WTC11 (cell line): ENCODE measurements around the gene NEBL. TPM values are rescaled to one million over a fixed set of nuclear protein-coding genes. Genes with fewer than 3 reads are reported as not detected.

Source experiments
- ATAC-seq: fragments of 200-7000 bp; cut with Tn5 transposase; 2 replicates; pipeline ENCODE4 v1.10.0; 2021; ENCODE audit warnings: mild to moderate bottlenecking, moderate library complexity
- CTCF ChIA-PET: fragments of 300-600 bp; sonication (Branson Sonifier 250); formaldehyde crosslinking; loops from one replicate; lab custom pipeline; 2021; ENCODE audit warnings: antibody characterized with exemption; lab: Charles Lee
- POLR2A ChIA-PET: fragments of 350-600 bp; sonication (Branson Sonifier 250); formaldehyde crosslinking; loops from one replicate; lab custom pipeline; 2021; ENCODE audit warnings: antibody characterized with exemption; lab: Charles Lee
- DNase-seq: peaks from one replicate; pipeline ENCODE4 v3.0.0; 2021; ENCODE audit warnings: low spot score
- H3K27ac Mint-ChIP-seq: 2 replicates; pipeline ENCODE4 v1.8.0; 2021; ENCODE audit warnings: mixed read lengths
- H3K27me3 Mint-ChIP-seq: 2 replicates; pipeline ENCODE4 v1.8.0; 2021; ENCODE audit warnings: low read depth, mild to moderate bottlenecking, moderate library complexity, mixed read lengths
- H3K36me3 Mint-ChIP-seq: 2 replicates; pipeline ENCODE4 v1.8.0; 2021; ENCODE audit warnings: mixed read lengths
- H3K4me1 Mint-ChIP-seq: 2 replicates; pipeline ENCODE4 v1.8.0; 2022; ENCODE audit warnings: mixed read lengths
- H3K4me3 Mint-ChIP-seq: 2 replicates; pipeline ENCODE4 v1.8.0; 2021; ENCODE audit warnings: mild to moderate bottlenecking, moderate library complexity, mixed read lengths
- H3K9me3 Mint-ChIP-seq: 2 replicates; pipeline ENCODE4 v1.8.0; 2021; ENCODE audit warnings: mixed read lengths
- ATF6 ChIP-seq: sonication (generic); formaldehyde crosslinking; IDR thresholded peaks from 2 replicates; pipeline ENCODE4 v1.8.1; 2023; ENCODE audit warnings: mild to moderate bottlenecking, missing genetic modification reagents
- CREB1 ChIP-seq: sonication (generic); formaldehyde crosslinking; IDR thresholded peaks from 2 replicates; pipeline ENCODE4 v1.8.0; 2023; ENCODE audit warnings: mild to moderate bottlenecking, missing genetic modification reagents
- CTCF ChIP-seq: fragments of 200-600 bp; IDR thresholded peaks from 2 replicates; pipeline ENCODE4 v1.8.0; 2022; ENCODE audit warnings: antibody characterized with exemption
- EMX1 ChIP-seq: fragments of 250-450 bp; sonication (Bioruptor Pico); IDR thresholded peaks from 2 replicates; pipeline ENCODE4 v1.8.0; 2021; ENCODE audit warnings: mild to moderate bottlenecking
- ETV6 ChIP-seq: sonication (generic); formaldehyde crosslinking; IDR thresholded peaks from 2 replicates; pipeline ENCODE4 v1.8.1; 2022; ENCODE audit warnings: mild to moderate bottlenecking, missing genetic modification reagents
- GABPB1 ChIP-seq: sonication (generic); formaldehyde crosslinking; IDR thresholded peaks from 2 replicates; pipeline ENCODE4 v1.8.1; 2023; ENCODE audit warnings: mild to moderate bottlenecking, missing genetic modification reagents
- IRF1 ChIP-seq: sonication (generic); formaldehyde crosslinking; IDR thresholded peaks from 2 replicates; pipeline ENCODE4 v1.8.0; 2023; ENCODE audit warnings: missing genetic modification reagents
- KAT7 ChIP-seq: sonication (generic); formaldehyde crosslinking; IDR thresholded peaks from 2 replicates; pipeline ENCODE4 v1.8.1; 2023; ENCODE audit warnings: missing genetic modification reagents, mild to moderate bottlenecking, borderline replicate concordance
- PRRX2 ChIP-seq: fragments of 250-450 bp; sonication (Bioruptor Pico); IDR thresholded peaks from 2 replicates; pipeline ENCODE4 v1.8.0; 2021; ENCODE audit warnings: mild to moderate bottlenecking
- ZNF317 ChIP-seq: sonication (generic); formaldehyde crosslinking; IDR thresholded peaks from 2 replicates; pipeline ENCODE4 v1.8.1; 2023; ENCODE audit warnings: low read depth, mild to moderate bottlenecking, moderate library complexity, missing genetic modification reagents, borderline replicate concordance
- ZNF416 ChIP-seq: fragments of 250-450 bp; sonication (Bioruptor Pico); IDR thresholded peaks from 2 replicates; pipeline ENCODE4 v1.9.0; 2021; ENCODE audit warnings: mild to moderate bottlenecking, inconsistent platforms
- ZSCAN18 ChIP-seq: fragments of 250-450 bp; sonication (Bioruptor Pico); IDR thresholded peaks from 2 replicates; pipeline ENCODE4 v2.1.2; 2022; ENCODE audit warnings: mild to moderate bottlenecking, moderate library complexity
- total RNA-seq: library from RNA; stranded (reverse); gene quantifications from 3 replicates; pipeline ENCODE4 v1.2.3, GENCODE V29; 2021
- TF ChIP-seq, protein P1 (sequence below): sonication (generic); formaldehyde crosslinking; IDR thresholded peaks from 2 replicates; pipeline ENCODE4 v1.8.0; 2022; ENCODE audit warnings: mild to moderate bottlenecking, missing genetic modification reagents
- TF ChIP-seq, protein P2 (sequence below): sonication (generic); formaldehyde crosslinking; IDR thresholded peaks from 2 replicates; pipeline ENCODE4 v1.8.1; 2022; ENCODE audit warnings: mild to moderate bottlenecking, moderate library complexity, missing genetic modification reagents
- TF ChIP-seq, protein P3 (sequence below): sonication (generic); formaldehyde crosslinking; IDR thresholded peaks from 2 replicates; pipeline ENCODE4 v1.8.1; 2023; ENCODE audit warnings: mild to moderate bottlenecking, missing genetic modification reagents

The NEBL gene
- total RNA-seq, 1 experiment from 2014 or later: 8.9 TPM

- no peak for ATAC-seq
- ChIA-PET CTCF (no interaction called here), POLR2A (no interaction called here)
- H3K27me3 Mint-ChIP-seq: no peaks in the 10 kb centered on the region
- TF ChIP-seq ZSCAN18 (CRISPR knock-in tag) (no peak), ATF6 (no peak), CREB1 (CRISPR knock-in tag) (no peak), GABPB1 (no peak), IRF1 (CRISPR knock-in tag) (no peak), EMX1 (no peak), ZNF317 (CRISPR knock-in tag) (no peak), ETV6 (CRISPR knock-in tag) (no peak), PRRX2 (CRISPR knock-in tag) (no peak), KAT7 (no peak), ZNF416 (CRISPR knock-in tag) (no peak), CTCF (no peak)
- TF ChIP-seq, protein P1, sequence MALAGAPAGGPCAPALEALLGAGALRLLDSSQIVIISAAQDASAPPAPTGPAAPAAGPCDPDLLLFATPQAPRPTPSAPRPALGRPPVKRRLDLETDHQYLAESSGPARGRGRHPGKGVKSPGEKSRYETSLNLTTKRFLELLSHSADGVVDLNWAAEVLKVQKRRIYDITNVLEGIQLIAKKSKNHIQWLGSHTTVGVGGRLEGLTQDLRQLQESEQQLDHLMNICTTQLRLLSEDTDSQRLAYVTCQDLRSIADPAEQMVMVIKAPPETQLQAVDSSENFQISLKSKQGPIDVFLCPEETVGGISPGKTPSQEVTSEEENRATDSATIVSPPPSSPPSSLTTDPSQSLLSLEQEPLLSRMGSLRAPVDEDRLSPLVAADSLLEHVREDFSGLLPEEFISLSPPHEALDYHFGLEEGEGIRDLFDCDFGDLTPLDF (CRISPR knock-in tag): no peak
- TF ChIP-seq, protein P2, sequence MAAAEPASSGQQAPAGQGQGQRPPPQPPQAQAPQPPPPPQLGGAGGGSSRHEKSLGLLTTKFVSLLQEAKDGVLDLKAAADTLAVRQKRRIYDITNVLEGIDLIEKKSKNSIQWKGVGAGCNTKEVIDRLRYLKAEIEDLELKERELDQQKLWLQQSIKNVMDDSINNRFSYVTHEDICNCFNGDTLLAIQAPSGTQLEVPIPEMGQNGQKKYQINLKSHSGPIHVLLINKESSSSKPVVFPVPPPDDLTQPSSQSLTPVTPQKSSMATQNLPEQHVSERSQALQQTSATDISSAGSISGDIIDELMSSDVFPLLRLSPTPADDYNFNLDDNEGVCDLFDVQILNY (CRISPR knock-in tag): no peak
- TF ChIP-seq, protein P3, sequence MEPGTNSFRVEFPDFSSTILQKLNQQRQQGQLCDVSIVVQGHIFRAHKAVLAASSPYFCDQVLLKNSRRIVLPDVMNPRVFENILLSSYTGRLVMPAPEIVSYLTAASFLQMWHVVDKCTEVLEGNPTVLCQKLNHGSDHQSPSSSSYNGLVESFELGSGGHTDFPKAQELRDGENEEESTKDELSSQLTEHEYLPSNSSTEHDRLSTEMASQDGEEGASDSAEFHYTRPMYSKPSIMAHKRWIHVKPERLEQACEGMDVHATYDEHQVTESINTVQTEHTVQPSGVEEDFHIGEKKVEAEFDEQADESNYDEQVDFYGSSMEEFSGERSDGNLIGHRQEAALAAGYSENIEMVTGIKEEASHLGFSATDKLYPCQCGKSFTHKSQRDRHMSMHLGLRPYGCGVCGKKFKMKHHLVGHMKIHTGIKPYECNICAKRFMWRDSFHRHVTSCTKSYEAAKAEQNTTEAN (CRISPR knock-in tag): no peak
- no peak overlapping the region for H3K4me3 Mint-ChIP-seq
- H3K9me3 Mint-ChIP-seq: peaks cover 3% of the 10 kb centered on the region; the same call in 1 of the 2 replicates
- H3K36me3 Mint-ChIP-seq: no peaks in the 10 kb centered on the region
- no peak for DNase-seq
- peaks cover 28% of the 10 kb centered on the region for H3K4me1 Mint-ChIP-seq
- H3K27ac Mint-ChIP-seq: no peak overlapping the region
Measured at GRCh38 chr10:20945546-20946332, 48.6 kb upstream of the NEBL start.
